Activated CD4-positive, alpha-beta T cell treated with anti-CD3 and anti-CD28 coated beads, Interleukin-2, amount 10 ng/mL, durations not matched to agents 7 days and 5 days (primary cell): ENCODE measurements around the gene HOXD13. TPM values are rescaled to one million over a fixed set of nuclear protein-coding genes. Genes with fewer than 3 reads are reported as not detected.
A peak's percentile ranks its signal among the peaks of the same experiment; 100 is the strongest.

ENCODE experiments used
- CTCF ChIA-PET: fragments of 350-600 bp; sonication (Branson Sonifier 250); formaldehyde crosslinking; loops from one replicate; lab custom pipeline; 2021; ENCODE audit warnings: antibody characterized with exemption; lab: Charles Lee
- POLR2A ChIA-PET: fragments of 350-600 bp; sonication (Branson Sonifier 250); formaldehyde crosslinking; loops from one replicate; lab custom pipeline; 2021; ENCODE audit warnings: antibody characterized with exemption; lab: Charles Lee
- DNase-seq: peaks from one replicate; pipeline ENCODE4 v3.0.0-alpha.2; 2020
- H3K27ac Mint-ChIP-seq: one replicate; pipeline ENCODE4 v1.8.0; 2021; ENCODE audit warnings: mild to moderate bottlenecking, moderate library complexity, mixed read lengths
- H3K27me3 Mint-ChIP-seq: one replicate; pipeline ENCODE4 v1.8.0; 2021; ENCODE audit warnings: mixed read lengths
- H3K36me3 Mint-ChIP-seq: one replicate; pipeline ENCODE4 v1.8.0; 2021; ENCODE audit warnings: low read depth, mixed read lengths
- H3K4me1 Mint-ChIP-seq: one replicate; pipeline ENCODE4 v1.8.0; 2021; ENCODE audit warnings: mixed read lengths
- H3K4me3 Mint-ChIP-seq: one replicate; pipeline ENCODE4 v1.8.0; 2021; ENCODE audit warnings: mild to moderate bottlenecking, moderate library complexity, mixed read lengths
- H3K9me3 Mint-ChIP-seq: one replicate; pipeline ENCODE4 v1.8.0; 2021; ENCODE audit warnings: mixed read lengths
- total RNA-seq, 2 experiments: library from RNA; stranded (reverse); gene quantifications; one replicate each; pipeline ENCODE4 v1.2.3, GENCODE V29; 2021

Gene HOXD13
- total RNA-seq = not detected

GRCh38 chr2:176092270-176093144 lies at the start of gene HOXD13:
HOXD13 (plus strand) TSS chr2:176092721; CDS start chr2:176092891, 170 bp downstream.
- DNase-seq = no peak
- ChIA-PET CTCF (interaction anchor here (0.6 to 0.7 kb wide), 2 partner anchors 1065 to 1749 kb away, joined by 3 read pairs; no protein-coding TSS in a partner anchor), POLR2A (no interaction called here)
- H3K36me3 Mint-ChIP-seq = peaks cover 3% of the 10 kb centered on the region
- H3K27me3 Mint-ChIP-seq = peaks cover 92% of the 10 kb centered on the region
- no peaks in the 10 kb centered on the region for H3K9me3 Mint-ChIP-seq
- peak within 1 kb of the TSS; percentile 79 for H3K27ac Mint-ChIP-seq
- H3K4me1 Mint-ChIP-seq = peaks cover 15% of the 10 kb centered on the region
- H3K4me3 Mint-ChIP-seq = peak within 1 kb of the TSS; percentile 6

- Mint-ChIP-seq H3K36me3 (no peaks in the 10 kb centered on the region), H3K27me3 (peaks cover 41% of the 10 kb centered on the region), H3K4me3 (no peak overlapping the region), H3K4me1 (no peaks in the 10 kb centered on the region), H3K27ac (no peak overlapping the region), H3K9me3 (no peaks in the 10 kb centered on the region)
- DNase-seq = no peak
- ChIA-PET POLR2A (no interaction called here), CTCF (no interaction called here)
Observed at GRCh38 chr2:176056406-176056805, 36.1 kb upstream of the HOXD13 start.

- Mint-ChIP-seq H3K9me3 (no peaks in the 10 kb centered on the region), H3K4me3 (no peak overlapping the region), H3K27ac (no peak overlapping the region), H3K4me1 (peaks cover 2% of the 10 kb centered on the region), H3K36me3 (no peaks in the 10 kb centered on the region), H3K27me3 (peaks cover 68% of the 10 kb centered on the region)
- ChIA-PET POLR2A (interaction anchor here (0.6 kb wide), 1 partner anchor 742 kb away, joined by 3 read pairs; no protein-coding TSS in a partner anchor), CTCF (interaction anchor here (0.6 to 1.5 kb wide), 3 partner anchors 16 to 621 kb away, joined by 3 to 4 read pairs (median 3); no protein-coding TSS in a partner anchor)
- DNase-seq = no peak
Observed at GRCh38 chr2:176063958-176064357, 28.6 kb upstream of the HOXD13 start.

- H3K4me1 Mint-ChIP-seq = peaks cover 2% of the 10 kb centered on the region
- H3K27ac Mint-ChIP-seq = no peak overlapping the region
- POLR2A ChIA-PET = no interaction called here
- H3K4me3 Mint-ChIP-seq = no peak overlapping the region
- H3K36me3 Mint-ChIP-seq = no peaks in the 10 kb centered on the region
- CTCF ChIA-PET = no interaction called here
- H3K27me3 Mint-ChIP-seq = peaks cover 84% of the 10 kb centered on the region
- no peaks in the 10 kb centered on the region for H3K9me3 Mint-ChIP-seq
- no peak for DNase-seq
Observed at GRCh38 chr2:176066645-176067588, 25.6 kb upstream of the HOXD13 start.

GRCh38 chr2:176067589-176068418 lies 24.7 kb upstream of the HOXD13 start:
- no peak overlapping the region for H3K4me3 Mint-ChIP-seq
- POLR2A ChIA-PET = no interaction called here
- no peak for DNase-seq
- peaks cover 86% of the 10 kb centered on the region for H3K27me3 Mint-ChIP-seq
- H3K4me1 Mint-ChIP-seq = peaks cover 2% of the 10 kb centered on the region
- no peaks in the 10 kb centered on the region for H3K36me3 Mint-ChIP-seq
- CTCF ChIA-PET = no interaction called here
- no peak overlapping the region for H3K27ac Mint-ChIP-seq
- no peaks in the 10 kb centered on the region for H3K9me3 Mint-ChIP-seq

GRCh38 chr2:176068419-176068832 lies 24.1 kb upstream of the HOXD13 start:
- H3K9me3 Mint-ChIP-seq = no peaks in the 10 kb centered on the region
- no peak for DNase-seq
- no peak overlapping the region for H3K4me3 Mint-ChIP-seq
- ChIA-PET CTCF (interaction anchor here (1.0 kb wide), 1 partner anchor 14 kb away, joined by 3 read pairs; no protein-coding TSS in a partner anchor), POLR2A (no interaction called here)
- no peaks in the 10 kb centered on the region for H3K36me3 Mint-ChIP-seq
- H3K27me3 Mint-ChIP-seq = peaks cover 90% of the 10 kb centered on the region
- H3K27ac Mint-ChIP-seq = no peak overlapping the region
- H3K4me1 Mint-ChIP-seq = peaks cover 2% of the 10 kb centered on the region

GRCh38 chr2:176071330-176072291 lies 20.9 kb upstream of the HOXD13 start:
- no peak overlapping the region for H3K4me3 Mint-ChIP-seq
- no peak for DNase-seq
- H3K27ac Mint-ChIP-seq = no peak overlapping the region
- H3K36me3 Mint-ChIP-seq = no peaks in the 10 kb centered on the region
- CTCF ChIA-PET = interaction anchor here (0.6 kb wide), 1 partner anchor 84 kb away, joined by 3 read pairs; no protein-coding TSS in a partner anchor
- POLR2A ChIA-PET = interaction anchor here (0.6 kb wide), 1 partner anchor 82 kb away, joined by 4 read pairs; no protein-coding TSS in a partner anchor
- H3K9me3 Mint-ChIP-seq = no peaks in the 10 kb centered on the region
- peaks cover 90% of the 10 kb centered on the region for H3K27me3 Mint-ChIP-seq
- peaks cover 2% of the 10 kb centered on the region for H3K4me1 Mint-ChIP-seq

GRCh38 chr2:176072292-176072669 lies 20.2 kb upstream of the HOXD13 start:
- POLR2A ChIA-PET = no interaction called here
- H3K9me3 Mint-ChIP-seq = no peaks in the 10 kb centered on the region
- CTCF ChIA-PET = interaction anchor here (0.8 kb wide), 1 partner anchor 11 kb away, joined by 3 read pairs; no protein-coding TSS in a partner anchor
- no peaks in the 10 kb centered on the region for H3K36me3 Mint-ChIP-seq
- H3K4me3 Mint-ChIP-seq = no peak overlapping the region
- H3K4me1 Mint-ChIP-seq = peaks cover 2% of the 10 kb centered on the region
- H3K27me3 Mint-ChIP-seq = peaks cover 94% of the 10 kb centered on the region
- no peak for DNase-seq
- no peak overlapping the region for H3K27ac Mint-ChIP-seq

- no peak for DNase-seq
- CTCF ChIA-PET = interaction anchor here (0.8 kb wide), 1 partner anchor 10 kb away, joined by 3 read pairs; no protein-coding TSS in a partner anchor
- Mint-ChIP-seq H3K36me3 (no peaks in the 10 kb centered on the region), H3K27ac (no peak overlapping the region), H3K4me1 (no peaks in the 10 kb centered on the region), H3K4me3 (no peak overlapping the region), H3K9me3 (no peaks in the 10 kb centered on the region), H3K27me3 (peaks cover 86% of the 10 kb centered on the region)
- POLR2A ChIA-PET = no interaction called here
Observed at GRCh38 chr2:176072951-176073904, 19.3 kb upstream of the HOXD13 start.

- H3K27me3 Mint-ChIP-seq = peaks cover 84% of the 10 kb centered on the region
- peaks cover 3% of the 10 kb centered on the region for H3K36me3 Mint-ChIP-seq
- no peak overlapping the region for H3K4me3 Mint-ChIP-seq
- DNase-seq = no peak
- CTCF ChIA-PET = interaction anchor here (1.2 to 1.6 kb wide), 3 partner anchors 58 to 83 kb away, joined by 3 to 4 read pairs (median 4); no protein-coding TSS in a partner anchor
- no peak overlapping the region for H3K27ac Mint-ChIP-seq
- peaks cover 5% of the 10 kb centered on the region for H3K9me3 Mint-ChIP-seq
- H3K4me1 Mint-ChIP-seq = peaks cover 6% of the 10 kb centered on the region
- POLR2A ChIA-PET = no interaction called here
Observed at GRCh38 chr2:176074919-176075425, 17.5 kb upstream of the HOXD13 start.
